Measurements from ENCODE around the gene PYGM. TPM values are rescaled to one million over a fixed set of nuclear protein-coding genes. Genes with fewer than 3 reads are reported as not detected.

PYGM gene
- total RNA-seq, 6 experiments from 2014 or later: 0.11 to 0.21 (median 0.13) TPM; not detected in 2

DNA sequence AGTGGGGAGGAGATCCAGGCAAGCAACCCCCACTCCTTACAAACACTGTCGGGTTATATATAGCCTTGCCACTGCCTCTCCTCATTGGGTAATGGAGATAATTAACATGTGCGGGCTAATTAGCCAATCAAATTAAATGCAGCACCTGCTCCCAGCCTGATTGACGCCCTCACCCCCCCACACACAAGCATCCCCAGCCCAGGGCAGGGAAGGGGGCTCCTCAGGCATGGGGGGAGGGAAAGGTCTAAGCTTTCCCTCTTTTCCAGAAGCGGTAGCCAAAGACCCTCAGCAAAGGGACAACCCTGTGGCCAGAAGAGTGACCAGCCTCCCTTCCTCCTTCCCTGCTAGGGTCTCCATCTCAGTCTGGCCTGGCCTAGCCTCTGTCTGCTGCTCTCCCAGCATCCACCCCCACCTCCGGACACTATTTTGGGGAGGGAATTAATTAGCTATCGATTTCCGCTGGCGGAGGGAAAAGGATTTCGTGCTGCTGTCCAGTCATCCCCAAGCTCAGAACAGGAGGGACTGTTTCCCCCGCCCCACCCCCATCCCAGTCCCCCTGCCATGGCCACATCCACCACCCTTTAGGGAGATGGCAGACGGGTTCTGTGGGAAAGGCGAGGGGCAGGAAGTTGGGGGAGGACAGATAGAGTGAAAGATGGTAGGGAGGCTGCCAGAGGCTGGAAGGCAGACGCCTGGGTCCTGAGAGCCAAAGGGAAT, 43.9 kb downstream of the PYGM start:
- Mint-ChIP-seq H3K36me3 (ENCODE audit: low read depth) (no peaks in the 10 kb centered on the region), H3K4me3 (no peak overlapping the region), H3K4me1 (ENCODE audit: low read depth) (peaks cover 2% of the 10 kb centered on the region), H3K27ac (no peak overlapping the region), H3K27me3 (ENCODE audit: insufficient read depth) (peaks cover 65% of the 10 kb centered on the region), H3K9me3 (no peaks in the 10 kb centered on the region)
- TF ChIP-seq, protein P1, sequence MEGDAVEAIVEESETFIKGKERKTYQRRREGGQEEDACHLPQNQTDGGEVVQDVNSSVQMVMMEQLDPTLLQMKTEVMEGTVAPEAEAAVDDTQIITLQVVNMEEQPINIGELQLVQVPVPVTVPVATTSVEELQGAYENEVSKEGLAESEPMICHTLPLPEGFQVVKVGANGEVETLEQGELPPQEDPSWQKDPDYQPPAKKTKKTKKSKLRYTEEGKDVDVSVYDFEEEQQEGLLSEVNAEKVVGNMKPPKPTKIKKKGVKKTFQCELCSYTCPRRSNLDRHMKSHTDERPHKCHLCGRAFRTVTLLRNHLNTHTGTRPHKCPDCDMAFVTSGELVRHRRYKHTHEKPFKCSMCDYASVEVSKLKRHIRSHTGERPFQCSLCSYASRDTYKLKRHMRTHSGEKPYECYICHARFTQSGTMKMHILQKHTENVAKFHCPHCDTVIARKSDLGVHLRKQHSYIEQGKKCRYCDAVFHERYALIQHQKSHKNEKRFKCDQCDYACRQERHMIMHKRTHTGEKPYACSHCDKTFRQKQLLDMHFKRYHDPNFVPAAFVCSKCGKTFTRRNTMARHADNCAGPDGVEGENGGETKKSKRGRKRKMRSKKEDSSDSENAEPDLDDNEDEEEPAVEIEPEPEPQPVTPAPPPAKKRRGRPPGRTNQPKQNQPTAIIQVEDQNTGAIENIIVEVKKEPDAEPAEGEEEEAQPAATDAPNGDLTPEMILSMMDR (IDR thresholded peaks at IDR 0.05): no peak
- DNase-seq: no peak

DNA sequence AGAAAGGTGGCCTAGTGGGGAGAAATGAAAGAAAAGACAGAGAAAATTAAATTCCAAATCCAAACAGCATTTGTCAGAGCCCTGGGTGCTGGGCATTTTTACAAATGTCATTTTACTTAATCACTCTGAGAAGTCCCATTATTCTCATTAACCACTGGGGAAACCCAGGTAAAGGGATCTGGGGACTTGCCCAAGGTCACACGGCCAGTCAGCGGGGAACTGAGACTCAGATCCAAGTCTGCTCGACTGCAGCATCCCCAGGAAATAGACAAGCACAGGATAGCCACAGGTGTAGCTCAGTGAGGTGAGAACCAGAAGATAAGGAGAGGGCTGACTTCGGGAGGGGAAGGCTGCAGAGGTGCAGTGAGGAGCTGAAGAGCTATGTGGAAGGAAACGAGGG, 44.7 kb downstream of the PYGM start:
- no peak overlapping the region for H3K27ac Mint-ChIP-seq
- peaks cover 65% of the 10 kb centered on the region for H3K27me3 Mint-ChIP-seq (ENCODE audit: insufficient read depth)
- no peak overlapping the region for H3K4me3 Mint-ChIP-seq
- no peak for DNase-seq
- H3K9me3 Mint-ChIP-seq: no peaks in the 10 kb centered on the region
- TF ChIP-seq, protein P1 (IDR thresholded peaks at IDR 0.05): no peak
- peaks cover 10% of the 10 kb centered on the region for H3K4me1 Mint-ChIP-seq (ENCODE audit: low read depth)
- H3K36me3 Mint-ChIP-seq (ENCODE audit: low read depth): no peaks in the 10 kb centered on the region

DNA sequence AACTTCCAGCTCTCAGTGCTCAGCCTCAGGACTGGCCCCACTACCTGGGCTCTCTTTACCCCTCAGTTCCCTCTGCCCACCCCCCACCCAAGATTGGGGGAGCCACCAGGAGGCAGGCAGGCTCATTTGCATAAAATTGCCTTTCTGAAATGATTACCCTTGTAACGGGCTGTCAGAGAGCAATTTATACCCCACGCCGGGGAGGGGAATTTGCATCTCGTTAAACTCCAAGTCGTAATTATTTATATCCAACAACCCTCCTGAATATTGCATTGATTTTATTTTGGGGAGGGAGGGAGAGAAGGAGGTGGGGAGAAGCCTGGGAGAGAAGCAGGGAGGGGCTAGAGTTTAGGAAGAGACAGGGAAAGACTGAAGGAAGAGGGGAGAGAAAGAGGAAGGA, 45.1 kb downstream of the PYGM start:
- Mint-ChIP-seq H3K27me3 (ENCODE audit: insufficient read depth) (peaks cover 65% of the 10 kb centered on the region), H3K4me1 (ENCODE audit: low read depth) (peaks cover 10% of the 10 kb centered on the region), H3K27ac (no peak overlapping the region), H3K4me3 (no peak overlapping the region), H3K36me3 (ENCODE audit: low read depth) (no peaks in the 10 kb centered on the region), H3K9me3 (no peaks in the 10 kb centered on the region)
- DNase-seq: no peak
- TF ChIP-seq, protein P1 (IDR thresholded peaks at IDR 0.05): no peak

DNA sequence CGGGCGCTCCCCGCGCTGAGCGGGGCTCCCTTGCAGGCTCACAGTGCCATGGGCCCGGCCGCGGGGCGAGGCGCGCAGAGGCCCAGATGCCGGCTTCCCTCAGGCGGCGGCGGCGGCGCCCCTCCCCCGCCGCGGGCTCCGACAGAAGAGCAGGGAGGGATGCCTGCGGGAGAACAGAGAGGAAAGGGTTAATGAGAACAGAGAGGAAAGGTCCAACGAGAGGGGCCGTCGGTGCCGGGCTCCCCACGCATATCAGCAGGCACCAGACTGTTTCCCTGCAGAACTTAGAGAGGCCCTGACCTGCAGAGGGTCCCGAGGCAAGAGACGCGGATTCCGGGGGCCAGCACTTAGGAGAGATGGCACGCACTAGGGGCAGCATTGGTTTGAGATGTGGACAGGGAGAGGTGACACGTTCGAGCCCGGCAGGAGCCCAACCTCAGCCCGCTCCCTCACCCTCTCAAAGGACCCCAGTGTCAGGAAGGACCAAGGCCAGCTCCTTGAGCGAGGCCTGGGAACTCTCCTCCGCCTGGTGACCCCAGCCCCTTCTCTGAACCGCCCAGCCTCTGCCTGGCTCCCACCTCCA, 45.9 kb downstream of the PYGM start:
- TF ChIP-seq, protein P1 (IDR thresholded peaks at IDR 0.05): no peak
- DNase-seq: no peak
- Mint-ChIP-seq H3K4me1 (ENCODE audit: low read depth) (peaks cover 10% of the 10 kb centered on the region), H3K9me3 (no peaks in the 10 kb centered on the region), H3K27ac (no peak overlapping the region), H3K27me3 (ENCODE audit: insufficient read depth) (peaks cover 62% of the 10 kb centered on the region), H3K4me3 (no peak overlapping the region), H3K36me3 (ENCODE audit: low read depth) (no peaks in the 10 kb centered on the region)

DNA sequence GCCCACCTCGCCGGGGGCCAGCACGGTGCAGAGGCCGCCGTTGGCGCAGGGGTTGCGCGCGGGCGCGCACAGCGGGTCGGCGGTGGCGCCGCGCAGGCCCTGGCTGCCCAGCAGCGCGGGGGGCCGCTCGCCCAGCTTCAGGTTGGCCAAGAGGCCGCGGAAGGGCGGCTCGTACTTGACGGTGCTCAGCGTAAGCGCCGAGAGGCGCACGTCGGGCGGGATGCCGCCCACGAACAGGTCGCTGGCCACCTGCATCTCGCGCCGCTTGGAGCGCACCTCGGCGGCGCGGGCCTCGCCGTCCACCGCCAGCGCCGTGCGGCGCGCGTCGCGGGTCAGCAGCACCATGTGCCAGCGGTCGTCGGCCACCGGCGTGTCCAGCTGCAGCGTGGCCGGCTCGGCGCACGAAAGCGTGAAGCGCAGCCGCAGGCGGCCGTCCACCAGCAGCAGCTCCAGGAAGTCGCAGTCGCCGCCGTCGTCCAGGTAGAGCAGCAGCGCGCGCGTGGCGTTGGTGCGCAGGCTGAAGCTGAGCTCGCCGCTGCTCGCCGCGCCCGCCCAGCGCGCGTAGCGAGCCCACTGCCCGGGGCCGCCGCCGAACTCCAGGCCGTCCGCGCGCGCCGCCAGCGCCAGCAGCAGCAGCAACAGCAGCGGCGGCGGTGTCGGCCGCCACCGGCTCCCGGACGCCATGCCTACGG, 46.6 kb downstream of the PYGM start:
- Mint-ChIP-seq H3K9me3 (no peaks in the 10 kb centered on the region), H3K27me3 (ENCODE audit: insufficient read depth) (peaks cover 60% of the 10 kb centered on the region), H3K4me3 (no peak overlapping the region), H3K27ac (no peak overlapping the region), H3K4me1 (ENCODE audit: low read depth) (peaks cover 10% of the 10 kb centered on the region), H3K36me3 (ENCODE audit: low read depth) (no peaks in the 10 kb centered on the region)
- TF ChIP-seq, protein P1 (IDR thresholded peaks at IDR 0.05): no peak
- no peak for DNase-seq

All from HFFc6 (cell line).